Measurements from ENCODE around the gene CRK.
"Not testable (repeated sequence)": the region's sequence is repeated elsewhere in the genome, so short reads cannot be mapped to it uniquely, and the experiment has no call there.

CRK gene

GRCh38 chr17:1423456-1424135 is 32.4 kb downstream of the CRK start:
- DNase-seq (ENCODE audit: low read depth) = no peak

- DNase-seq (ENCODE audit: low read depth) = no peak
Observed at GRCh38 chr17:1422885-1423284, 33.1 kb downstream of the CRK start.

- DNase-seq (ENCODE audit: low read depth) = no peak
Observed at GRCh38 chr17:1421470-1421869, 34.6 kb downstream of the CRK start.

GRCh38 chr17:1420981-1421380 is 35.1 kb downstream of the CRK start:
- DNase-seq (ENCODE audit: low read depth) = no peak

GRCh38 chr17:1420163-1420562 is 35.9 kb downstream of the CRK start:
- DNase-seq (ENCODE audit: low read depth) = no peak

- not testable (repeated sequence) for DNase-seq (ENCODE audit: low read depth)
Observed at GRCh38 chr17:1418476-1418875, 37.6 kb downstream of the CRK start.

- no peak for DNase-seq (ENCODE audit: low read depth)
Observed at GRCh38 chr17:1416414-1416813, 39.6 kb downstream of the CRK start.

- no peak for DNase-seq (ENCODE audit: low read depth)
Observed at GRCh38 chr17:1414634-1415033, 41.4 kb downstream of the CRK start.

- no peak for DNase-seq (ENCODE audit: low read depth)
Observed at GRCh38 chr17:1414001-1414574, 41.9 kb downstream of the CRK start.

GRCh38 chr17:1413281-1413791 is 42.7 kb downstream of the CRK start:
- no peak for DNase-seq (ENCODE audit: low read depth)

GRCh38 chr17:1412185-1413110 is 43.6 kb downstream of the CRK start:
- no peak for DNase-seq (ENCODE audit: low read depth)

- DNase-seq (ENCODE audit: low read depth) = no peak
Observed at GRCh38 chr17:1402262-1402586, 53.8 kb downstream of the CRK start.

- peak; percentile 91 for DNase-seq (ENCODE audit: low read depth)
Observed at GRCh38 chr17:1399679-1400512, 56.1 kb downstream of the CRK start, which contains the start of gene YWHAE. Gene YWHAE (minus strand): TSS chr17:1400222. CDS start chr17:1400110, 112 bp downstream.

GRCh38 chr17:1398931-1399678 is 56.9 kb downstream of the CRK start:
- DNase-seq (ENCODE audit: low read depth) = no peak

GRCh38 chr17:1398028-1398427 is 58.0 kb downstream of the CRK start:
- DNase-seq (ENCODE audit: low read depth) = no peak

- not testable (repeated sequence) for DNase-seq (ENCODE audit: low read depth)
Observed at GRCh38 chr17:1395876-1396665, 60.0 kb downstream of the CRK start.

GRCh38 chr17:1391577-1391976 is 64.5 kb downstream of the CRK start:
- no peak for DNase-seq (ENCODE audit: low read depth)

GRCh38 chr17:1390432-1391367 is 65.3 kb downstream of the CRK start:
- no peak for DNase-seq (ENCODE audit: low read depth)
